Hematopoietic multipotent progenitor cell treated with erythropoietin and hydrocortisone succinate and interleukin-3 and kit ligand, for 15 days (in vitro differentiated cells): ENCODE measurements around the gene ANKRD1.
"Not testable (repeated sequence)": the region's sequence is repeated elsewhere in the genome, so short reads cannot be mapped to it uniquely, and the experiment has no call there.

ENCODE experiments used
- DNase-seq: peaks from one replicate; pipeline ENCODE4 v3.0.0-alpha.2; 2015; ENCODE audit warnings: low spot score

Gene ANKRD1

DNA sequence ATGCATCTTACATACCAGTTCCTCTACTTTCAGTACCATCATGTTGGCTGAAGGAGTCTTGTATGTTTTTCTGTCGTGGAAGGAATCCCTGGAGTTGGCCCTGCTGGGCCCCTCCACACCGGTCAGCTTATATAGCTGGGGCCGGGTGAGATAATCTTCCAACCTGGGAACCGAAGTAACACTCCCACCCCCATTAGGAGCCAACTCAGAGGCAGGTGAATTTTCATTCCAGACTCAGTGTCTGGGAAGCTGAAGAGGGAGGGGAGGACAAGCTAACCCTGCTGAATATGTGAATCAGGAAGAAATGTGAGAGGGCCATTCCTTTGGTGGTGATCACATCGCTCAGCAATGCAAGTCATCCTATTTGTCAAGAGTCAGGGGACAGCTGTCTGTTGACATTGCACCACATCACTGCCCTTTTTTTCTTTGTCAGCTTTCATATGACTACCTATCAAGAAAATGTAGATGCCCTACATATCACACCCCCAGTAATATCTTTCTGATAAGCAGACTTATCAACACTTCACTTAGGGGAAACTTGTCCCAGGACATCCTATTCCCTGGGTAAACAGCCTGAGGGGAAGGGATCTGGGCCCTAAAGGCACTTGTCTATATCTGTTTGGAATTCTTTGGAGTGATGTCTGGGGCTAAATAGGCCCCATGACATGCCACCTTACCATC is at the start of gene ANKRD1:
TSS of gene ANKRD1 (minus strand) at position 102 of the 681 bp plus-strand sequence. CDS start at position 42, 60 bp downstream.
- no peak for DNase-seq

DNA sequence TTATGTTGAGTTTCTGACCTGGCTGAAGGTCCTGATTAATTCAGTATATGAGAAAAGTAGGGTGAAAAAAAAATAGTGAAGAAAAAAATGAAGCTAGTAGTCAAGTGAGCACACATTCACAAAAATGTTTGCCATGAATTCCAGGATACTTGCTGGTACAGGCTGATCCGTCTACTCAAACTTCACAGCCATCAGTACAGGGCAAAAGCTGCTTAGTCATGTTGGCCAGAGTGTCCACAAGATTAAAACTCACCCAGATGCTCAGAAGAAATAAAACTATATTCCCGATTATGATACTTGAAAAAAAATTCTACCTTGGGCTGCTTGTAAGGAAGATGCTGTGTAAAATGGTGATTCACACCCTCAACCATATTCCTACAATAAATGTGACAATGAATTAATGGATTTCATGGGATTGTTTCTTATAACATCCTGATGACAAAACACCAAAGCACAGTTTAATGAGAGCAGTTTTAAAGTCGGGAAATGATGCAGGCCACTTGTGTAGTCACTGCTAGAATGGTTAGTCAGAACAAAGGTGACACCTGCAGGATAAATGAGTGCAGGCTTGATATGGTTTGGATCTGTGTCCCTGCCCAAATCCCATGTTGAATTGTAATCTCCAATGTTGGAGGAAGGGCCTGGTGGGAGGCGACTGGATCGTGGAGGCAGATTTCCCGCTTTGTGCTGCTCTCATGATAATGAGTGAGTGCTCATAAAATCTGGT is 49.2 kb upstream of the ANKRD1 start:
- no peak for DNase-seq

DNA sequence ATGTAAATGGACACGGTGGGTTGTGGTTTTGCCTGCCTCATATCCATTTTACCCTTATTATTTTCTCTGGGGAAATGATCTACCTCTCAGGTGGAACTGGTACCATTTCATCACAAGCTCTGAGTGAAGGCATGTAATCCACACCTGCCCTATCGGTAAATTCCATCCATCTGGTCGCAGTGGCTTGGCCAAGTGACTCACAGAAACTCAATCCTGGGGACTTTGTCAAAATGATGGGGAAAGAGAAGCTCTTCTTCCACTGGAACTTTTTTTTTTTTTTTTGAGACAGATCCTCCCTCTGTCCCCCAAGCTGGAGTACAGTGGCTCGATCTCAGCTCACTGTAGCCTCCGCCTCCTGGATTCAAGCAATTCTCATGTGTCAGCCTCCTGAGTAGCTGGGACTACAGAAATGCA is 48.2 kb upstream of the ANKRD1 start:
- DNase-seq: no peak

DNA sequence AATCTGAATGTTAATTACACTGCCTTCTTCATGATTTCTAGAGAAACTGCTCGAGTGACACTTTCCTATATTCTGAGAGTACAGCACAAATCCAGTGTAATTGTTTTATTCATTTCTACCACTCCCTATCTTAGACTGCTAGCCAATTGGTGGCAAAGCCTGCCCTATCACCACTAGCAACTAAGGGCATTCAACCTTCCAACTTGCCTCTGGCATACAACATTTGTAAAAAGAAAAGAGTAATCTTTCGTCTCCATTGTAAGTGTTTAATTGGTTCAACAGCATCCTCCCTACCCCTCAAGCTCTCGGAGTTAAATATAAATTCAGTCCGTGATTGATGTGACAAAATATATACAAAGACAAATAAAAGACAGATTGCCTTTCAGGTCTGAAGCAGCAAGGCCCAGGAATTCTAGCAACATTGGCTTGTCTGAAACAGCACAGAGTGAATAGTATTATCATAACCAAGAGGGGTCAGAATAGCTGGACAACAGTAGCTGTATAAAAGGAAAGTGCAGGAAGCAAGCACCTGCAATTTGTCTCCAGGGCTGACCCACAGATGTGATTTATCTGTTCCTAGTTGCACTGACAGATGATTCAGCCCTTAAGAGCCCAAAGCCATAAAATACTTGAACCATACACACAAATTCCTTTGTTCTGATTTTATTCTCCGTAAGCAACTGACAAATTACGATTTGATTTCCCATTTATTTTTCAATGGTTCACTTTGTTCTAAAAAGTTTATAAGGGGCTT is 47.6 kb upstream of the ANKRD1 start:
- no peak for DNase-seq

DNA sequence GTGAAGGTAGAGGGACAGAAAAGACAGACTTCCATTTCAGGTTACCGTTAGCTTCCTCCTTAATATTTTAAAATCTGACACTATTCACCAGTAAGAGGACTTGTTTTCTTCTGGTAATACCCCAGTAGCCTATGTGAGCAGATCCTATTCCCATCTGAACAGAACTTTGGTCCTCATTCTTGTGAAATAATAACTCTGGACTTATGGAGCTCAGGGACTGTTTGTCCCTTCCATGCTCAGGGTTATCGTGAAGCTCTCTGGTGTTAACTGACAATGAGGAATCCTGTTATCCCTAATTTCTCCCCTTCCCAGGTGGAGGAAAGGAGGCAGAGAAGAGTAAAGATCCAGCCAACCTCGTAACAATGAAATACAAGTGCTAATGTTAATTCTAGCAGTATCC is 47.0 kb upstream of the ANKRD1 start:
- DNase-seq: no peak

DNA sequence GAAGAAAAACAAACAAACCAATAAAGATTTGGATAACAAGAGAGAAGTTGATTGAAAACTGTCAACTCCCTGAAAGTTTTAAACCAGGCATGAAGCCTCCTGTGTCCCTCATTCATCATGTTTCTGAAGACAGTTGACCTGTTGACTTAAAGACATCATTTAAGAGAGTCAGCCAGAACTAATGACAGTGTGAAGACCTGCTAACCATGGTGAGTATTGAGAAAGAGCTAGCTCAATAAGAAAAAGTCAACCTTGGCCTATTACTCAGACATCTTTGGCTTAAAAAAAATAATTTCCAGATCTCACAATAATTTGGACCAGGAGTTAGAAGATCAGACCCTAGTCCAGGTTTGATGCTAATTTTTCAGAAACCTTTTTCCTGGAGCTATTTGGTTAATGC is 45.3 kb upstream of the ANKRD1 start:
- DNase-seq: no peak

DNA sequence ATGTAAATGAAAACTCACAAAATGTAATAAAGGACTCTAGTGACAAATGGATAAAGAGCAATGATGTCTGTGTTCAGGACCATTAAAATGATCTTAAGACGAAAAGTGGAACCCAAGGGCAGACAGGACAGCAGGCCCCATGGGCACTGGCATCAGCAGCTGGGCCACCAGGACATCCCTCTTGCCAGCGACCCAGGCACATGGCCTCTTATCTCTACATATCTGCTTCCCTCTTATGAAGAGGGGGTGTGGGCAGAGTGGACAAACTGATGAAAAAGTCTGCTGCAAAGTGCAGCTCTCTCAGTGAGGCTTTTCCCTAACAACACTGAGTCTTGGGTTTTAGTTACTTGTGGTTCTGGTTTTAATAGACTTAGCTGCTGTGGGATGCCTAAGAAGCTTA is 44.8 kb upstream of the ANKRD1 start:
- no peak for DNase-seq

DNA sequence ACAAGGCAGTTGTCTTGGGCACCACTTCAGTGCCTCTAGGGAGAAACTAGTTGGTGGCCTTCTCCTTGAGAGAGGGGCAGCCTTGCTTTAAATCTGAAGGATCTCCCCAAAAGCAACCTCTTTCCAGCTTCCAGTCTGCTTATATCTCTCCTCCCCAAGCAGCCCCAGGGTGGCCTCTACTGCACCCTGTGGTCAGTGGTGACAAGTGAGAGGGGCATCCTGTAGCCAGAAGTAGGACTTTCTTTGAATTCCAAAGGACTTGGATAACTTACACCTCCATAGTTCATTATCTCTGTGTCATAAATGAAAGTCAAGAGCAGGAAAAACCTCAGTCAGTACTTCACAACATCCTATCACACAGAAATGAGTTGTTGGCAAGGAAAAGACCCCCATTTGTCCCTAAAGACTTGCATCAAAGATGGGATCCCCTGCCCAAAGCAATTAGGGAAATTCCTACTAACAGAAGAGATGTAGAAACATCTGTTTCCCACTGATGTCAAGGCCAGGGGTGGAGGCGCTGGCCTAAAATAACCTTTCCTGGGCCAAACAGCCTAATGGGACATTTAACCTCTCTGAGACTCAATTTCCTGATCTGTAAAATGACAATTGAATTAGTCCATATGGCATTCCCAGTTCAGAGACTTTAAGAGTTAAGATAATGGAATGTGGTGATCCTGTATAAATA is 44.0 kb upstream of the ANKRD1 start:
- no peak for DNase-seq

DNA sequence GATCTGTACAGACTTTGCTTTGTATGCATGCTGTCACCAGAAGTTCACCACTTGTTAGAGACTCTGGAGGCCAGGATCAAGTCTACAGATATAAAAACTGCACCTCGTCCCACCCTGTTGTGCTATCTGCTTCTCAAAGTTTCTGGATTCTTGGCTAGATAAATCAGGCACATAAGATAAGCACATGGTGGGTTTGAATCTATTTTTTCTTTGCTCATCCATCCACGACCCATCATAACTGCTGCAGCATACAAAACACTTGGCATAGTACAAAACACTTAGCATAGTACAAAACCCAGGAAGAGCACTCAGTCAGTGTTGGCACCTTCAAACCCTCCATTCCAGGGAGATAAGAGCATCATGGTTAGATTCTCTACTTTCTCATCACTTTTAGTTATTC is 42.4 kb upstream of the ANKRD1 start:
- no peak for DNase-seq

DNA sequence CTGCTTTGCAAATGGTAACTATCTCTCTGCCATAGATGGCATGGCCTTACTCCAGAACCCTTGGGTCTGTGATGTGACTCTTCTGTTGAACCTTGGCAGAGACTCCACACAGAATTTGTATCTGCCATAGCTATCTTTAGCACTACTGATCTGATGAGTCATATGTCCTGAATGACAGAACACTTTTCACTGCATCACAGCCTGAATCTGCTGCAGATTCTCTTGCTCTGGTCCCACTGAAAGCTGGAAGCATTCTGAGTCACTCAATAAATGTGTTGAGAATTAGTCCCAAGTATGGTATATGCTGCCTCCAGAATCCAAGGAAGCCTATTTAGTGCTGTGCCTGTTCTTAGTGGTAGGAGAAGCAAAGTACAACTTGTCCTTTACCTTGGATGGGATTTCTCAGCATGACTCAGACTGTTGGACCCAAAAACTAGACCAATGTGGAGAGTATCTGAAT is 39.5 kb upstream of the ANKRD1 start:
- no peak for DNase-seq

DNA sequence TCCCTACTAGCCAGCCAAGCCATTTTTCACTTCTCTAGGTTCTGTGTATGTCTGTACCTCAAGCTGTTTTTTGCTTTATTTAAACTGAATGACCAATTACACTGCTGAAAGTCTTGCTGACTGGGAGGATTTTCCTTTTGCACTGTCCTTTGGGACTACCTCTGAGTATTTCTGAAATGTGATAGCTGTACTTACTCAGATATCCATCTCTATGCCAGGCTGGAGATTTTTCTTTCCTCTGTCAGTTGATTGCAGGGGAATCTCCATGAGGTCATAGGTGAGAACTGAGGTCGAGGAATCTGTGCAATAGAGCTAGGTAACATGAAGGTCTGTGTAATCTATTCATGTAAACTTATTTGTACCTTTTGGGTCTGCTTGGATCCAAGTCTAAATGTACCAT is 38.9 kb upstream of the ANKRD1 start:
- no peak for DNase-seq

DNA sequence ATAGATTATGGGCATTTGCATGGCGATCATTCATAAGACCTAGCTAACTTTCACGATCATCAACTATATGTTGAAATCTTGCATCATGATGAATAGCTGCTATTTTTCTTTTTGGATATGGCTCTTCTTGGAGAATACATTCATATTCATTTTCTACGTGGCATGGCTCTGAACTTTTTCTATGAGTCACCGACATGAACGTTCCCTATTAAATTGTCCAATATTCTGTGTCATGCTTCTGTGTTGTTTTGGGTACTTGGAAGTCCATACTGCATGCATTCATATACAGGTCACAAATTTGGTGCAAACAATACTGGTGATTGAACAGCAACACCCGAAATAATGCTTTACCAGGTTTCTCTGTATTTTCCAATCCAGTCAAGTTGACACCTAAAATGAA is 37.9 kb upstream of the ANKRD1 start:
- DNase-seq: no peak

DNA sequence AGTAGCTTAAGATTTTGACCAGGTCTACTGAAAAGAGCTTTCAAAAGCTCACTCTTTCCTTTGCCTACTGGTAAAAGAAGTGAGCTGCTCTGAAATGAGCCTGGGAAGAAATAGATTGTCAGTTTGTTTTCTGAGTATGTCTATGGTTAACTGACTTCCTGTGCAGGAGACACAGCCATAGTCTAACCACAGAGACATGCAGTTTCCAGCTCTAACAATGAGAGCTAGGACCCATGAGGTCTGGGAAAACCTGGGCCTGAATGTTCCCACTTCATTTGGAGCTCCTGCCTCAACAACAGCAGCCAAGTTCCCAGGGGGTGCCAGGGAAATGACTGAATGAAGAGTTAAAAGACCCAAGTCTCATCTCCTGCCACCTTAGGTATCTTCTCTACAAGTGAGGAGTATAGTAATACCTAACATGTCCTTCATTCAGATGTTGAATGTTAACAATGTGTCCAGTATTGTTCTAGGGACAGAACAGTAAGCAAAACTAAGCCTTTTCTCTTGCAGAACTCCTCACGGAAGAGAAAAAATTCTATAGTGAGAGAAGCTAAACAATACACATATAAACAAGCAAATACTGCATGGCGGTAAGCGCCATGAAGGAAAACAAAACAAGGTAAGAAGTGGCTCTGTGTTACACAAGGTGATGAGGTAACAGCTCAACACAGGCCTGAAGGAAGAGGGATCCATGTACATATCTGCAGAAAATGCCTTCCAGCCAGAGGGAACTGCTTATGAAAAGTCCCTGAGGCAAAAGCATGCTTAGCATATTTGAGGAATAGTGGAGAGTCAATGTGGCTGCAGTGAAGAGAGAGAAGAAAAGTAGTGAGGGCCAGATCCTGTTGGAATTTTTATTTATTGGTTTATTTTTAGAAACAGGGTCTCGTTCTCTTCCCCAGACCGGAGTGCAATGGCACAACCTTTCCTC is 26.4 kb upstream of the ANKRD1 start:
- DNase-seq: no peak

DNA sequence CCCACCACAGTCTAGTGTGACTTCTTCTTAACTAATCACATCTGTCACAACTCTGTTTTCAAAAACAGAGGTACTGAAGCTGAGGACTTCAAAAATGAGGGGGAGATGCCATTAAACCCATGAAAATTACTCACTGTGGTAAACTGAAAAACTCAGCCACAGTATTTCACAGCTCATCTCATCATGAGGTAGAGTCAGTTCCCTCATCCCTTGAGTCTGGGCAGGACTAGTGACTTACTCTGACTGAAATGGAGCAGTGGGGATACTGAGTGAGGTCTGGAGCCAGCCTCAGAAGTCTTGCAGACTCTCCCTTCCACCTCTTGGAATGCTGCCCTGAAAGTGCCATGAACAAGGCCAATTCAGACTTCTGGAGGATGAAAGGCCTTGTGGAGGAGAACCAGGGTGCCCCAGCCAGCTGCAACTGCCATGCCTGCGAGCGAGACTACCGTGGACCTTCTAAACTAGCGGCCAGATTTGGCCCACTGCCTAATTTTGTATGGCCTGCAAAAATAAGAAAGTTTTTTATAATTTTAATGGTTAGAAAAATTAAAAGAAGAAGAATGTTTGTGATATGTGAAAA is 24.7 kb upstream of the ANKRD1 start:
- no peak for DNase-seq

DNA sequence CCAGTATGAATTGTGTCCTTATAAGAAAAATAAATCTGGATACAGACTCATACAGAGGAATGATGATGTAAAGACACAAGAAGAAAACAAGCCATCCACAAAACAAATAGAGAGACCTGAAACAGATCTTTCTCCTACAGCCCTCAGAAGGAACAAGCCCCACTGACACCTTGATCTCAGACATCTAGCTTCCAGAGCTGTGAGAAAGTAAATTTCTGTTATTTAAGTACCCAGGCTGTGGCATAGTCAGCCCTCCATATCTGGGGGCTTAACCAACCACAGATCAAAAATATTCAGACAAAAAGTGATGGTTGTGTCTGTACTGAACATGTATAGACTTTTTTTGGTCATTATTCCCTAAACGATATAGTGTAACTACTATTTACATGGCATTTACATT is 23.9 kb upstream of the ANKRD1 start:
- no peak for DNase-seq

DNA sequence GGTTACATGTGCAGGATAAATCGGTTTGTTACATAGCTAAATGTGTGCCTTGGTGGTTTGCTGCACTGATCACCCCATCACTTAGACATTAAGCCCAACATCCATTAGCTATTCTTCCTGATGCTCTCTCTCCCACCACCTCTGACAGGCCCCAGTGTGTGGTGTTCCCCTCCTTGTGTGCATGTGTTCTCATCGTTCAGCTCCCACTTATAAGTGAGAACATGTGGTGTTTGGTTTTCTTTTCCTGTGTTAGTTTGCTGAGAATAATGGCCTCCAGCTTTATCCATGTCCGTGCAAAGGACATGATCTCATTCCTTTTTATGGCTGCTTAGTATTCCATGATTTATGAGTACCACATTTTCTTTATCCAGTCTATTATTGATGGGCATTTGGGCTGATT is 22.1 kb upstream of the ANKRD1 start:
- not testable (repeated sequence) for DNase-seq

DNA sequence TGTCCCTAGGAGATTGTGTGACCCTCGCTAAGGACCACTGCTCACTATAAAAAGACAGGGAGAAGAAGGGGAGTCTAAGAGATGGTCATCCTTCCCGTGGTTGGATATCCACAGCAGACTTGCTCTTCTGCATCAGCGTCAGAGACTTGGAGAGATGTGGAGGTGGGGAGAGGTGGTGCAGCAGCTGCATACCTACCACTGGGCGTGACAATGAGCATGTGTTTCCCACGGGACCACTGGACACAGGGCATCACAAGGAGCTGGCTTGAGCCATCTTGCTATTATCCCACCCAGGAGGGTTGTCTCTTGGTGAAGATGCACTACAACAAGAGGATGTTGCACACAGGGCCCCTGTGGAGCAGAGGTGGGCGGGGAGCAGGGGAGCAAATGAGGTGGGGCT is 18.8 kb upstream of the ANKRD1 start:
- DNase-seq: no peak

DNA sequence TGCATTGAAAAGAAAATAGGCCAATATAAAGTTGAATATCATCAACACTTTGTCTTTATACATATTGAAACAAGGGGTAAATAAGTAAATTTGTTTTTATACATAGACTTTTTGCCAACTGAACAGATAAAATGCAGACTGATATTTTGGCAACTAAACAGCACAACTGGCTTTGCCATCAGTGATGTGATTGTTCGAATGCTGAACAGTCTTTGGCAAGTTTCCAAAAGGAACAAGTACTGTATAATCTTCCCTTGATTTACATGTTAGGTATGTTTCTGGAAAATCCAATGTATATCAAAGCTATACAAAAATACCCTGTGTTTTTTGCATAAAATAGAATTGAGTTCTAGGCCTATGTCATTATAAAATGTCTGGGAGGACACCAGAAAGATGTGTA is 18.2 kb upstream of the ANKRD1 start:
- DNase-seq: no peak

DNA sequence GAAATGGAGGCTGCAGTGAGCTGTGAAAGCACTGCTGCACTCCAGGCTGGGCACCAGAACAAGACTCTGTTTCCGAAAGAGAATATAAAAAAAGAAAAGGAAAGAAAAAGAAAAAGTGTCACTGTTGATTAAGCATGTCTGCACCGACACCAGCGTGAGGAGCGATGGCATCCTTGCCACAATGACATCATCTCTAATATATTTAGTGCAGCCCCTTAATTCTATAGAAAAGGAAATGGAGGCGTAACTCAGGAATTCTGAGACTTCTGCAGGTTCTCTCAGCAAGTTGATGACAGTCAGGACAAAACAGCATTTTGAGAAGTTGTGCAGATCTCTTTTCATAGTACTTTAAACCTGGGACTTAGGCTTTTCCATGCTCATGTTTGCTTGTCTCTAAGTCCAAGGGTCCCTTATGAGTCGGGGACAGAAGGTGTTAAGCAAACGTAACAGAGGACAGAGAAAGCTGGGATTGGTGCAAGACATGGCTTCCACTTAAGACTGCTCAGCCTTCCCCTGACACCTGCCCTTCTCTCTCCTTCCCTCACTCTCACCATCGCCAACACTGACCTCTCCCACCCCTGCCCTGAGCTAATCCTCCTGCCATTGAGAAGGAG is 16.9 kb upstream of the ANKRD1 start:
- DNase-seq: no peak

DNA sequence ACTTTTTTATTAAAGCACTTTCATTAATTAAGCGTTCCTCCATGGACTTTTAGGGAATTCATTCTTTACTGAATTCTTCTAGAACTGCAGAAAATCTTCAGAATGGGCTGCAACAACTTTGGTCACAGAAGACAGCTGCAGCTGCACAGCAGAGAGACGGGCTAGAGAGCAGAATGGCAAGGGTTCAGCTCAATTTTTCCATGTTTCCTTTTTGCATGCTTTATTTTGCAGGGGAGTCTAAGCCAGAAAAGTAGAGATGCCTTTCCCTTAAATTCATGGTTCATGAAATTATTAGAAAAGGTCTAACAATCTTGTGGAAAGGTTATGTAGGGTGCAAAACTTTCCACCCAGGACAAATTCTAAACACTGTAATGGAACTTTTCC is 15.4 kb upstream of the ANKRD1 start:
- no peak for DNase-seq
